K562 (cell line): ENCODE data around the gene FFAR4. TPM values are rescaled to one million over a fixed set of nuclear protein-coding genes. Genes with fewer than 3 reads are reported as not detected.

ENCODE experiments used
- ATAC-seq: fragments of 200-7000 bp; cut with Tn5 transposase; 3 replicates; pipeline ENCODE4 v1.9.1; 2020; ENCODE audit warnings: moderate library complexity
- Bru-seq: library from RNA; stranded (reverse); fragments of 400-500 nt; gene quantifications from one replicate; lab custom pipeline; 2021; lab: Mats Ljungman, UMichigan
- BruChase-seq, 2 experiments: library from RNA; stranded (reverse); fragments of 400-500 nt; gene quantifications; one replicate each; lab custom pipeline; 2021; lab: Mats Ljungman, UMichigan
- BruUV-seq: library from RNA; stranded (reverse); fragments of 400-500 nt; replicated peaks from 2 replicates; lab custom pipeline; 2021; lab: Mats Ljungman, UMichigan
- CTCF ChIA-PET: fragments of 300-600 bp; formaldehyde crosslinking; extraction: SDS; loops from one replicate; lab custom pipeline; 2021; ENCODE audit warnings: low intra/inter-chr PET ratio; lab: Yijun Ruan, JAX
- POLR2A ChIA-PET: fragments of 300-600, 350-650 bp; sonication (Branson Sonifier 250); formaldehyde crosslinking; extraction: SDS; loops from one replicate; lab custom pipeline; 2021; ENCODE audit warnings: antibody characterized with exemption, inconsistent platforms; lab: Yijun Ruan, JAX
- DNase-seq, 4 experiments: peaks; one replicate each; pipeline versions ENCODE4 v3.0.0 to v3.0.0-alpha.2; 2011 to 2018; ENCODE audit warnings: low spot score in 3 of 4, mixed read lengths in 3 of 4; ENCODE audit errors: extremely low read depth in 1 of 4
- FAIRE-seq: peaks from 2 replicates; lab custom pipeline; 2011; peaks lifted over from hg19 to GRCh38; lab: Jason Lieb, UNC
- H2AFZ ChIP-seq: 2 replicates; pipeline ENCODE4 v1.6.0; 2011; ENCODE audit warnings: low read depth, low read length, control low read depth, inconsistent platforms
- H3K27ac ChIP-seq: fragments of 200-600 bp; 3 replicates; pipeline ENCODE4 v1.8.0; 2011; ENCODE audit warnings: low read depth, mild to moderate bottlenecking, control low read depth, inconsistent platforms, low read length, moderate library complexity, mixed read lengths; ENCODE audit errors: extremely low read depth
- H3K27me3 ChIP-seq, 2 experiments: fragments of 300-600 bp in 1 of 2; 2 replicates in 1 of 2; 3 replicates in 1 of 2; pipeline versions ENCODE4 v1.6.0 to v1.8.0; 2011; ENCODE audit warnings: inconsistent platforms in 2 of 2, low read length in 2 of 2, mild to moderate bottlenecking in 1 of 2, mixed read lengths in 1 of 2, moderate library complexity in 1 of 2; ENCODE audit not compliant: control insufficient read depth in 2 of 2, insufficient read depth in 2 of 2
- H3K36me3 ChIP-seq: fragments of 300-600 bp; 3 replicates; pipeline ENCODE4 v1.8.0; 2011; ENCODE audit warnings: mild to moderate bottlenecking, low read length, inconsistent platforms; ENCODE audit not compliant: control insufficient read depth, insufficient read depth
- H3K4me1 ChIP-seq, 2 experiments: fragments of 200-600 bp in 1 of 2; replicated peaks in 1 of 2; 2 replicates in 1 of 2; 3 replicates in 1 of 2; pipeline versions ENCODE4 v1.5.1 to v1.8.0; 2011; ENCODE audit warnings: inconsistent platforms in 2 of 2, low read length in 2 of 2, mild to moderate bottlenecking in 1 of 2, mixed read lengths in 1 of 2, moderate library complexity in 1 of 2; ENCODE audit not compliant: control insufficient read depth in 2 of 2, insufficient read depth in 2 of 2
- H3K4me2 ChIP-seq: 2 replicates; pipeline ENCODE4 v1.6.1; 2011; ENCODE audit warnings: low read length, control low read depth, inconsistent platforms, mixed read lengths; ENCODE audit not compliant: insufficient read depth
- H3K4me3 ChIP-seq: fragments of 200-600 bp; sonication (generic), shearing (Covaris generic); 2 replicates; pipeline ENCODE4 v1.5.1; 2016; ENCODE audit warnings: control low read depth, inconsistent platforms
- H3K79me2 ChIP-seq: fragments of 200-600 bp; 3 replicates; pipeline ENCODE4 v1.8.0; 2011; ENCODE audit warnings: low read length, inconsistent platforms; ENCODE audit not compliant: control insufficient read depth, insufficient read depth
- H3K9ac ChIP-seq, 2 experiments: 2 replicates each; pipeline versions ENCODE4 v1.6.0 to v1.6.1; 2011; ENCODE audit warnings: low read depth in 2 of 2, low read length in 2 of 2, control low read depth in 1 of 2, inconsistent platforms in 1 of 2, mild to moderate bottlenecking in 1 of 2, mixed read lengths in 1 of 2; ENCODE audit not compliant: insufficient read depth in 1 of 2
- H3K9me1 ChIP-seq: one replicate; pipeline ENCODE4 v1.6.0; 2011; ENCODE audit warnings: inconsistent platforms, mild to moderate bottlenecking, low read length, moderate library complexity; ENCODE audit not compliant: control insufficient read depth, insufficient read depth
- H3K9me3 ChIP-seq: replicated peaks from 2 replicates; pipeline ENCODE4 v1.5.1; 2011; ENCODE audit warnings: low read depth, low read length, inconsistent platforms; ENCODE audit not compliant: control insufficient read depth, insufficient read depth
- H4K20me1 ChIP-seq: replicated peaks from 2 replicates; pipeline ENCODE4 v1.6.1; 2011; ENCODE audit warnings: low read length, inconsistent platforms, mixed read lengths; ENCODE audit not compliant: control insufficient read depth, insufficient read depth
- ADNP ChIP-seq: fragments of 200-800 bp; sonication (Bioruptor generic); IDR thresholded peaks from 2 replicates; pipeline ENCODE4 v1.6.1; 2016; ENCODE audit warnings: missing genetic modification characterization, missing compliant biosample characterization
- ATF1 ChIP-seq, 2 experiments: fragments of 450-650 bp in 1 of 2; IDR thresholded peaks; 2 replicates each; pipeline ENCODE4 v1.6.1; 2016; ENCODE audit warnings: missing compliant biosample characterization in 1 of 2, missing genetic modification characterization in 1 of 2
- DNMT1 ChIP-seq: fragments of 450-650 bp; IDR thresholded peaks from 2 replicates; pipeline ENCODE4 v1.6.1; 2016; ENCODE audit warnings: antibody characterized with exemption, mild to moderate bottlenecking
- E2F5 ChIP-seq: sonication (generic); formaldehyde crosslinking; IDR thresholded peaks from 2 replicates; pipeline ENCODE4 v1.8.0; 2022; ENCODE audit warnings: mild to moderate bottlenecking, missing genetic modification reagents
- FOSL1 ChIP-seq: fragments of 200-800 bp; sonication (Bioruptor generic); conservative IDR thresholded peaks from 2 replicates; pipeline ENCODE4 v1.6.1; 2016; ENCODE audit warnings: missing genetic modification characterization, missing compliant biosample characterization
- FOXO4 ChIP-seq: fragments of 450-650 bp; formaldehyde crosslinking; IDR thresholded peaks from 2 replicates; pipeline ENCODE4 v1.4.0; 2020; ENCODE audit warnings: mild to moderate bottlenecking, moderate library complexity
- GTF2F1 ChIP-seq: IDR thresholded peaks from 2 replicates; pipeline ENCODE4 v1.6.1; 2011; ENCODE audit warnings: low read depth, low read length, improper control_type of control experiment
- HIVEP1 ChIP-seq: fragments of 250-450 bp; sonication (Bioruptor Pico); IDR thresholded peaks from 2 replicates; pipeline ENCODE4 v1.4.0; 2020; ENCODE audit warnings: mild to moderate bottlenecking
- RB1 ChIP-seq: fragments of 450-650 bp; IDR thresholded peaks from 2 replicates; pipeline ENCODE4 v1.6.1; 2017; ENCODE audit warnings: low read depth, mild to moderate bottlenecking
- RBM25 ChIP-seq: fragments of 200-400 bp; formaldehyde crosslinking; IDR thresholded peaks from 2 replicates; pipeline ENCODE4 v1.6.1; 2018; ENCODE audit warnings: low read length, low read depth, moderate library complexity; ENCODE audit not compliant: severe bottlenecking
- SMAD2 ChIP-seq: fragments of 150-350 bp; IDR thresholded peaks from 2 replicates; pipeline ENCODE4 v1.6.1; 2014; ENCODE audit warnings: low read depth, mild to moderate bottlenecking, low read length
- ZNF134 ChIP-seq: fragments of 250-450 bp; sonication (Bioruptor Pico); conservative IDR thresholded peaks from 2 replicates; pipeline ENCODE4 v1.4.0; 2020
- ZNF324 ChIP-seq: fragments of 250-450 bp; sonication (Bioruptor Pico); IDR thresholded peaks from 2 replicates; pipeline ENCODE4 v1.4.0; 2020; ENCODE audit warnings: mild to moderate bottlenecking
- ZNF740 ChIP-seq, 3 experiments: fragments of 200-800 bp in 1 of 3; sonication (Bioruptor generic) in 1 of 3; sonication (generic) in 1 of 3; formaldehyde crosslinking in 1 of 3; IDR thresholded peaks; 2 replicates each; pipeline versions ENCODE4 v1.6.1 to v1.8.0; 2016 to 2022; ENCODE audit warnings: mild to moderate bottlenecking in 2 of 3, missing compliant biosample characterization in 2 of 3, missing genetic modification characterization in 2 of 3, missing genetic modification reagents in 1 of 3
- ZSCAN32 ChIP-seq: fragments of 450-650 bp; formaldehyde crosslinking; IDR thresholded peaks from 2 replicates; pipeline ENCODE4 v1.4.0; 2020; ENCODE audit warnings: mild to moderate bottlenecking, moderate library complexity
- WGBS: fragments of 100-300 bp; shearing (Covaris generic); methylation state at CpG from one replicate; pipeline ENCODE4 v1.1.6; 2016; ENCODE audit warnings: low coverage, mixed read lengths; ENCODE audit not compliant: insufficient coverage; ENCODE audit errors: missing lambda C conversion rate; 5-methylcytosine and 5-hydroxymethylcytosine counted together
- in situ Hi-C: fragments of 300-500 bp; cut with MboI; formaldehyde crosslinking; loops from 4 replicates; pipeline ENCODE4 v1.15.0; 2018; ENCODE audit warnings: inconsistent platforms, mixed read lengths
- intact Hi-C: fragments of 100-400 bp; cut with micrococcal nuclease; formaldehyde crosslinking; loops from 2 replicates; pipeline ENCODE4 v1.14.2; 2022
- long read RNA-seq, 3 experiments: library from polyadenylated mRNA in 2 of 3; library from RNA in 1 of 3; unstranded in 2 of 3; stranded (forward) in 1 of 3; transcript quantifications; one replicate each; pipeline ENCODE4 v2.0.0, GENCODE V29; 2019 to 2022
- polyA minus RNA-seq, 3 experiments: library from RNA; depleted of rRNA, polyadenylated mRNA; stranded (reverse); fragments of >200 nt; gene quantifications; 2 replicates each; pipeline ENCODE4 v1.2.3, GENCODE V29; 2011
- polyA plus RNA-seq, 8 experiments: library from polyadenylated mRNA; depleted of rRNA in 4 of 8; stranded (reverse) in 5 of 8; unstranded in 3 of 8; fragments of >200 nt; fragmentation: Nextera tagmentation in 2 of 8; fragmentation: Illumina TruSeq in 1 of 8; extraction: Ambion mirVana in 2 of 8; extraction: Trizol in 1 of 8; gene quantifications; 2 replicates each; pipeline versions ENCODE4 v1.2.1 to v1.2.3, GENCODE V29; 2011 to 2014; ENCODE audit warnings: inconsistent platforms in 1 of 8, missing spikeins in 1 of 8
- total RNA-seq, 7 experiments: library from RNA; depleted of rRNA in 6 of 7; stranded (reverse); fragments of >200 nt in 6 of 7; fragmentation: Illumina TruSeq in 2 of 7; extraction: Trizol in 2 of 7; gene quantifications; 2 replicates each; pipeline versions ENCODE4 v1.2.1 to v1.2.3, GENCODE V29; 2011 to 2021; ENCODE audit warnings: low replicate concordance in 1 of 7

The FFAR4 gene
- not detected in 2 replicates for total RNA-seq (2011; cell fraction: chromatin; rRNA removed; ENCODE audit: low replicate concordance)
- total RNA-seq (2011; cell fraction: nucleolus; rRNA removed), result not detected in 2 replicates
- total RNA-seq (2011; cell fraction: nucleoplasm; rRNA removed), result not detected in 2 replicates
- not detected in 2 replicates for total RNA-seq (2014; rRNA removed)
- total RNA-seq (2014; rRNA removed; fragmentation: Illumina TruSeq; extraction: Trizol), result not detected in 2 replicates
- total RNA-seq (2015; rRNA removed; fragmentation: Illumina TruSeq; extraction: Trizol), result not detected in 2 replicates
- total RNA-seq (2021), result not detected in 2 replicates
- not detected in 2 replicates for polyA plus RNA-seq (2011; rRNA removed)
- polyA plus RNA-seq (2011; cell fraction: cytosol; rRNA removed), result not detected in 2 replicates
- not detected in 2 replicates for polyA plus RNA-seq (2011; cell fraction: nucleus; rRNA removed)
- not detected in 2 replicates for polyA plus RNA-seq (2012)
- not detected in 2 replicates for polyA plus RNA-seq (2014; fragmentation: Illumina TruSeq; extraction: Trizol)
- not detected for polyA plus RNA-seq (2014; fragmentation: Nextera tagmentation; extraction: Ambion mirVana)
- polyA plus RNA-seq (2014; rRNA removed), result not detected in 2 replicates
- polyA minus RNA-seq (2011; rRNA and poly(A)+ RNA removed), result not detected in 2 replicates
- not detected in 2 replicates for polyA minus RNA-seq (2011; cell fraction: cytosol; rRNA and poly(A)+ RNA removed)
- not detected in 2 replicates for polyA minus RNA-seq (2011; cell fraction: nucleus; rRNA and poly(A)+ RNA removed)
- Bru-seq, nascent RNA, result not detected
- BruChase-seq, experiment 1, labeled RNA remaining after a 2-hour chase, result not detected
- percentile 5 among the genes with signal in this experiment for BruChase-seq, experiment 2, labeled RNA remaining after a 6-hour chase
- long read RNA-seq, experiment 1, result 0 reads
- long read RNA-seq, experiment 2, result 0 reads
- long read RNA-seq, experiment 3, result 0 reads

GRCh38 chr10:93566435-93567276 is at the start of gene FFAR4:
Gene FFAR4 (plus strand): TSS chr10:93566665. CDS start chr10:93566721, 56 bp downstream.
- peaks cover 7 to 39% of the 10 kb centered on the region in 2 experiments; a peak in 4 of 5 replicates for H3K27me3 ChIP-seq
- H3K9me1 ChIP-seq, result no peaks in the 10 kb centered on the region
- no peaks in the 10 kb centered on the region for H3K9me3 ChIP-seq
- no peak for DNase-seq
- no peak within 1 kb of the TSS for H3K4me2 ChIP-seq
- H3K9ac ChIP-seq, result no peak within 1 kb of the TSS
- no peaks in the 10 kb centered on the region for H3K36me3 ChIP-seq
- H4K20me1 ChIP-seq, result no peaks in the 10 kb centered on the region
- no peak within 1 kb of the TSS for H3K4me3 ChIP-seq
- no peak for FAIRE-seq
- 22% methylated on average over 14 of the region's 85 CpGs for WGBS
- no peak within 1 kb of the TSS for H2AFZ ChIP-seq
- H3K4me1 ChIP-seq, result peaks cover 0 to 7% of the 10 kb centered on the region in 2 experiments; a peak in 2 of 5 replicates
- no peak within 1 kb of the TSS for H3K27ac ChIP-seq
- in situ Hi-C loops, result no loop called here
- no peak for ATAC-seq
- H3K79me2 ChIP-seq, result no peaks in the 10 kb centered on the region
- CTCF ChIA-PET, result no interaction called here
- intact Hi-C loops, result no loop called here
- no TSS peak for BruUV-seq
- POLR2A ChIA-PET, result no interaction called here
- TF ChIP-seq ADNP (tag) (no peak), ZNF740 (CRISPR knock-in tag; IDR thresholded peaks at IDR 0.05) (no peak), ZNF740 (tag; IDR thresholded peaks at IDR 0.05) (no peak), ZNF134 (no peak), RBM25 (no peak), FOXO4 (CRISPR knock-in tag) (no peak), FOSL1 (no peak), HIVEP1 (CRISPR knock-in tag) (no peak), E2F5 (CRISPR knock-in tag) (no peak), GTF2F1 (no peak), DNMT1 (no peak), RB1 (no peak), SMAD2 (no peak), ATF1 (CRISPR knock-in tag; IDR thresholded peaks at IDR 0.05) (no peak), ATF1 (tag; IDR thresholded peaks at IDR 0.05) (no peak), ZNF324 (CRISPR knock-in tag) (no peak), ZSCAN32 (CRISPR knock-in tag) (no peak)
